Measurements from ENCODE around the gene UGT1A1.

DNA sequence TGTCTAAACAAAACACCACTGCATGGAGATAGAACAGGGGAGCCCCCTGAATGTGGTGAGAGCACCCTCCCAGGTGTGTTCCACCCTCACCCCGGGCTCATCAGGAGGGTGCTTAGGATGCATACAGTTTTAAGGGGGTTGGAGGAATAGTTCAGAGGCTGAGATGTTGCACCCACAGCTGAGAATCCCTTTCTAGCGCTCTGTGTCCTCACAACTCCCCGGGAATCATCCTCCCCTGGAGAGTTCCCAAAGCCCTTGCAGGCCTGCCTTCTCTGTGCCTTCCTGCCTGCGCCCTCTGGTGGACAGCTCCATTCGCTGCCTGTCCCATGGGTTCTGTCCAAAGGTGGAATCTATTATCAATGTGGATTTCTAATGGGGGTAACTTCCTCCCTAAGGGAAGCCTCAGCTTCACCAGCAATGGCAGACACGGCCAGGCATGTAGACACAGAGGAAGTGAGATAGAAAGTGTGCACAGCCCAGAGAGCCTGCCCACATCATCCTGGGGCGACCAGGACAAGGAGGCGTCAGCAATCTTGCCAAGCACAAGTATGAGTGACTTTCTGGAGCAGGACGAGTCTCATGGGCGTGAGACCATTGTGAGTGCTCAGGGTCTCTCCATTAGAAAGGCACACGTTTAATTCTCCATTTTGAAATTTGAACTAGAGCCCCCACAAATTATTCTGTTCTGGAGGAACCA, 48.6 kb upstream of the UGT1A1 start:
- TF ChIP-seq, protein P1, sequence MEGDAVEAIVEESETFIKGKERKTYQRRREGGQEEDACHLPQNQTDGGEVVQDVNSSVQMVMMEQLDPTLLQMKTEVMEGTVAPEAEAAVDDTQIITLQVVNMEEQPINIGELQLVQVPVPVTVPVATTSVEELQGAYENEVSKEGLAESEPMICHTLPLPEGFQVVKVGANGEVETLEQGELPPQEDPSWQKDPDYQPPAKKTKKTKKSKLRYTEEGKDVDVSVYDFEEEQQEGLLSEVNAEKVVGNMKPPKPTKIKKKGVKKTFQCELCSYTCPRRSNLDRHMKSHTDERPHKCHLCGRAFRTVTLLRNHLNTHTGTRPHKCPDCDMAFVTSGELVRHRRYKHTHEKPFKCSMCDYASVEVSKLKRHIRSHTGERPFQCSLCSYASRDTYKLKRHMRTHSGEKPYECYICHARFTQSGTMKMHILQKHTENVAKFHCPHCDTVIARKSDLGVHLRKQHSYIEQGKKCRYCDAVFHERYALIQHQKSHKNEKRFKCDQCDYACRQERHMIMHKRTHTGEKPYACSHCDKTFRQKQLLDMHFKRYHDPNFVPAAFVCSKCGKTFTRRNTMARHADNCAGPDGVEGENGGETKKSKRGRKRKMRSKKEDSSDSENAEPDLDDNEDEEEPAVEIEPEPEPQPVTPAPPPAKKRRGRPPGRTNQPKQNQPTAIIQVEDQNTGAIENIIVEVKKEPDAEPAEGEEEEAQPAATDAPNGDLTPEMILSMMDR (IDR thresholded peaks at IDR 0.05), result peak in 5 of 6 experiments; percentile 81 to 93 (median 86)
- no peak for TF ChIP-seq POLR2A (IDR thresholded peaks at IDR 0.05)

Measured in esophagus squamous epithelium (tissue), 4 donors.